ENCODE measurements around the gene SPOCK3.

Gene SPOCK3

DNA sequence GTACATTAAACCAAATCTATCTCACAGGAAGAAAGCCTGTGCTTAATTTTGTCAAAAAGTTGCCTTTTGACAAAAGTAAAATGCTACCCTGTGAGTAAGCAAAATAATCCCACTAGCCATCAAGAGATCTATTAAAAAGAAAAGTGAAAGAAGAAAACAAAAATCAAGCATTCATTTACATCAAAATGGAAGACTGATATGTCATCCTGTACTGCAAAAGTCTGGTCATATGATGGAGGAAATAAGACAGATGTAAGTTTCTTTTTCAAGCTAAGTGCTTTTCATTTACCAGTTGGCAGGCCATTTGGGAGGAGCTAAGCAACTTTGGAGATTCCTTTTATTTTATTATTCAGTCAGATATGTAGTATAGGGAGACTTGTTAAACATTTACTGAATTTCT, 387.4 kb downstream of the SPOCK3 start:
- in situ Hi-C loops (cut with HindIII; ENCODE audit: low sequenced_read_pairs), result no loop called here
- no peak for DNase-seq (ENCODE audit: low read depth)
- H3K4me3 ChIP-seq (ENCODE audit: low read depth, low read length), result no peak overlapping the region
- TF ChIP-seq, protein P1, sequence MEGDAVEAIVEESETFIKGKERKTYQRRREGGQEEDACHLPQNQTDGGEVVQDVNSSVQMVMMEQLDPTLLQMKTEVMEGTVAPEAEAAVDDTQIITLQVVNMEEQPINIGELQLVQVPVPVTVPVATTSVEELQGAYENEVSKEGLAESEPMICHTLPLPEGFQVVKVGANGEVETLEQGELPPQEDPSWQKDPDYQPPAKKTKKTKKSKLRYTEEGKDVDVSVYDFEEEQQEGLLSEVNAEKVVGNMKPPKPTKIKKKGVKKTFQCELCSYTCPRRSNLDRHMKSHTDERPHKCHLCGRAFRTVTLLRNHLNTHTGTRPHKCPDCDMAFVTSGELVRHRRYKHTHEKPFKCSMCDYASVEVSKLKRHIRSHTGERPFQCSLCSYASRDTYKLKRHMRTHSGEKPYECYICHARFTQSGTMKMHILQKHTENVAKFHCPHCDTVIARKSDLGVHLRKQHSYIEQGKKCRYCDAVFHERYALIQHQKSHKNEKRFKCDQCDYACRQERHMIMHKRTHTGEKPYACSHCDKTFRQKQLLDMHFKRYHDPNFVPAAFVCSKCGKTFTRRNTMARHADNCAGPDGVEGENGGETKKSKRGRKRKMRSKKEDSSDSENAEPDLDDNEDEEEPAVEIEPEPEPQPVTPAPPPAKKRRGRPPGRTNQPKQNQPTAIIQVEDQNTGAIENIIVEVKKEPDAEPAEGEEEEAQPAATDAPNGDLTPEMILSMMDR (IDR thresholded peaks at IDR 0.05; ENCODE audit: low read depth, low read length, missing control alignments), result no peak

DNA sequence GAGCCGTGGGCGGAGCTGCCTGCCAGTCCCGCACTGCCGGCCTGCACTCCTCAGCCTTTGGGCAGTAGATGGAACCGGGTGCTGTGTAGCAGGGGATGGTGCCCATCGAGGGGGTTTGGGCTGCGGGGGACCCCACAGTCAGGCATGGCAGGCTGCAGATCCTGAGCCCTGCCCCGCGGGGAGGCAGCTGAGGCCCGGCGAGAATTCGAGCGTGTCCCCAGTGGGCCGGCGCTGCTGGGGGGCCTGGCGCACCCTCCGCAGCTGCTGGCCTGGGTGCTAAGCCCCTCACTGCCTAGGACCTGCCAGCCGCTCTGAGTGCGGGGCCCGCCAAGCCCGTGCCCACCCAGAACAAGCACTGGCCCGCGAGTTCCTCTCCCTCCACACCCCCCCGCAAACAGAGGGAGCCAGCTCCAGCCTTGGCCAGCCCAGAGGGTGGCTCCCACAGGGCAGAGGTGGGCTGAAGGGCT, 391.5 kb downstream of the SPOCK3 start:
- DNase-seq (ENCODE audit: low read depth), result no peak
- TF ChIP-seq, protein P1 (IDR thresholded peaks at IDR 0.05; ENCODE audit: low read depth, low read length, missing control alignments), result no peak
- no peak overlapping the region for H3K4me3 ChIP-seq (ENCODE audit: low read depth, low read length)
- in situ Hi-C loops (cut with HindIII; ENCODE audit: low sequenced_read_pairs), result no loop called here

DNA sequence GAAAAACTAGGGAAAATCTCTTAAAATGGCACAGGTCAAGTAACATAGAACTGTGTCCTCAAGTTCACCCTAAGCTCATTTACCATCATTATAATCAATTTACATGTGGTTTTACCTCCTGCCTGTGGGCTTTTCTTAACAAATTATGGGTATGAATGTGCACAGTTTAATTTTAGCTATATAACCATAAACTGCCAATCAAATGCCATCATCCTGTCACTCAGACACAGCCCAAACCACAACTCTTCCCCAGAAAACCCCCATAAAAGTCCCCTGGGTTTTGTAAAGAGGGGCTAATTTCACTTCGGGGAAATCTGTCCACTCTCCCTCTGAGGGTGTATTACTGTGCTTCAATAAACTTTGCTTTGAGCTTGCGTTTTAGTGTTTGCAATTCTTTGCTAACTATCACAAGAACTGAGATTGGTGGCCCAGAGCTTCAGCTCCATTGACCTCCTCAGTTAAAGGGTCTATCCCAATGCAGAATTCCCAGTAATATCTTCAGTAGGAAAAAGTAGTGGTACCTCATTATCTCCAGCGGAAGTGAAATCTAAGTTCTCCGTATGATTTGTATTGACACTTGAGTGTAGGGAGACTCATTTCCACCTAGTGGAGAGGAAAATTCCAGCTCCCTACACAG, 394.6 kb downstream of the SPOCK3 start:
- TF ChIP-seq, protein P1 (IDR thresholded peaks at IDR 0.05; ENCODE audit: low read depth, low read length, missing control alignments), result no peak
- H3K4me3 ChIP-seq (ENCODE audit: low read depth, low read length), result no peak overlapping the region
- DNase-seq (ENCODE audit: low read depth), result no peak
- in situ Hi-C loops (cut with HindIII; ENCODE audit: low sequenced_read_pairs), result no loop called here

DNA sequence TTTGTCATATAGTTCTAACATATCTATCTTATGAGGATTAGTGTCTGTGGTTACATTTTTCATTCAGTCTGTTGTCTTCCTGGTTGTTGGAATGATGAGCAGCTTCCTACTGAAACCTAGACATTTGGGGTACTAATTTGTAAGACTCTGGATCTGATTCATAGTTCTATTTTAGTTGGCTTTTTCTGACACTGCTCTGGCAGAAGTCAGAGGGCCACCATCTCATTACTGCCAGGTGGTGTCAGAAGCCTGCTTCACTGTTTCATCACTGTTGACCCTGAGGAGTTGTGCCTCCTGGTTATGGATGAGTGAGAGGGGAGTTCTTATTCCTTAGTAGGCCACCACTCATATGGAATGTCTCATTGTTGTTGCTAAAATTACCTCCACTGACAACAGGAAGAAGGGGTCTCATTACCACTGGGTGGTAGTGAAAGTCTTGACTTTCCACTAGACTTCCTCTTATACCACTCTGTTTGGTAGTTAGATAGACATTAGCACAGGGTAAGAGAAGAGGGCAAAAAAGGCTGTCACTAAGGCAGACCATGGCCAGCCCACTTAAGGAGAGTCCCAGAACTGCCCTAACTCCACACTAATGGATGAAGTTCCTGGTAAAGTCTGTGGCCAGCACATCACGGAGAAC, 395.2 kb downstream of the SPOCK3 start:
- H3K4me3 ChIP-seq (ENCODE audit: low read depth, low read length), result no peak overlapping the region
- no peak for DNase-seq (ENCODE audit: low read depth)
- in situ Hi-C loops (cut with HindIII; ENCODE audit: low sequenced_read_pairs), result no loop called here
- TF ChIP-seq, protein P1 (IDR thresholded peaks at IDR 0.05; ENCODE audit: low read depth, low read length, missing control alignments), result no peak

DNA sequence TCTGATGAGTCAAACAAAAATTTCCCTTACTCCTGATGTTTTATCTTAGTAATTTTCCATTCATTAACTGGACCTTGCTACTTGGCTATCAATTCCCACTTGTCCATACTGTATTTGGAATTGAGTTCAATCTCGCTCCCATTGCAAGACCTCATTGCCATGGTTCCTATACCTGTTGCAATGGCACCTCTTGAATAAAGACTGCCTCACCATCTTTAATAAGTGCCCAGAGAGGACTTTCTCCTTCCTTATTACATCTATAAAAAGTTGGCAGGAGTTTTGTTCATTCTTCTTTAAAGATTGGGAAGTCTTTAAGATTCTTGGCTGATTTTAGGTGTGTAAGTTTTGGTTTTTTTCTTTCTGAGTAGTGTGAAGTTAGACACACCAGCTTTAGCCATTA, 397.4 kb downstream of the SPOCK3 start:
- TF ChIP-seq, protein P1 (IDR thresholded peaks at IDR 0.05; ENCODE audit: low read depth, low read length, missing control alignments), result no peak
- in situ Hi-C loops (cut with HindIII; ENCODE audit: low sequenced_read_pairs), result no loop called here
- DNase-seq (ENCODE audit: low read depth), result no peak
- H3K4me3 ChIP-seq (ENCODE audit: low read depth, low read length), result no peak overlapping the region

DNA sequence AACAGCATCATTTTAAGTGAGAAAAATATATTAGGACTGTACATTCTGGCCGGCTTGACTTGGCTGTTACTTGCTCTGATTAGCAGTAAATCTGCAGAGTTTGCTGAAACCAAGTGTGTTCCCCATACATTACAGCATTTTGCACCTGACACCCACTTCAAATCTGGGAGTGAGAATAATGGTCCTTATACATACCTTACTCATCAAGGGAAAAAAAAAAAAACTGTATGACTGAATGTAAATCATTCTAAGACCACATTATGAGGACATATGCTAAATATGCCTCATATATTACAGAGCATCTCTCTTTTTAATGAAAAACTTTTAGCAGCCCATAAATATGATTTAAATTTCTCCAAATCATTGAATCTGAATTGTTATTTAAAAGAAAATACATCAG, 406.7 kb downstream of the SPOCK3 start:
- H3K4me3 ChIP-seq (ENCODE audit: low read depth, low read length), result no peak overlapping the region
- in situ Hi-C loops (cut with HindIII; ENCODE audit: low sequenced_read_pairs), result no loop called here
- no peak for DNase-seq (ENCODE audit: low read depth)
- TF ChIP-seq, protein P1 (IDR thresholded peaks at IDR 0.05; ENCODE audit: low read depth, low read length, missing control alignments), result no peak
